Activated CD4-positive, alpha-beta T cell treated with anti-CD3 and anti-CD28 coated beads for 1 hour (primary cell): ENCODE results near the gene RASSF5.
"Not testable (repeated sequence)": the region's sequence is repeated elsewhere in the genome, so short reads cannot be mapped to it uniquely, and the experiment has no call there.

Experiments
- DNase-seq: peaks from one replicate; pipeline ENCODE4 v3.0.0-alpha.2; 2020

The RASSF5 gene

DNA sequence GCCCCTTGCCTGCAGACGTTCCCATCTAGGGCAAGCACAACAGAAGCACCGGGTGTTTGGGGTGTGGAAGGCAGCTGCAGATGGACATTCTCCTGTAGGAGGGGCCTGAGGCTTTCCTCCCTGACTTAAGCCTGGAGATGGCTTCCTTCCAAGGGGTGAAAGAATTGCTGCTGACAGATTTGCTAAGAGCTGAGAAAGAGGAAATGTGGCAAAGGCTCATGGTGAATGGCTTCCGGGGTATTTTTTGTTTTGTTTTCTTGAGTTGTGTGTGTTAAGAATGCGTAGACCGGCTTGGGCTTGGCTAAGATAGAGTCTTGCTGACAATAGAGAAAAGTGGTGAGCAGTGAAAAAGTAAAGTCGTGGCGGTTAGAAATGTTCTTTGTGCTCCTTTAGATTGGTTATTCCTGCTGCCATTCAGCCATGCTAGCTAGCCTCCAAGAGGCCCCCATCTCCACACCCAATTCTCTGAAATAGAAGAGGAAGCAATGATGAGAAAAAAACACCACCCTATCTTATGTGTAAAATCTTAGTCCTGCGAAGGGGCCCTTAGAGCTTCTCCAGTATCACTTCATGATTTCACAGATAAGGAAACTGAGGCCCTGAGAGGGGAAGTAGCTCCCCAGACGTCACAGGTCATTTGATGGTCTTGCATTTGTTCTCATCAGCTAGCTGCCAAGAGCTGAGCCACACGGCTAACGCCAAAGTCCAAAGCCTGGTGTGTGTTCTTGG is 68.0 kb downstream of the RASSF5 start:
- DNase-seq, result no peak

DNA sequence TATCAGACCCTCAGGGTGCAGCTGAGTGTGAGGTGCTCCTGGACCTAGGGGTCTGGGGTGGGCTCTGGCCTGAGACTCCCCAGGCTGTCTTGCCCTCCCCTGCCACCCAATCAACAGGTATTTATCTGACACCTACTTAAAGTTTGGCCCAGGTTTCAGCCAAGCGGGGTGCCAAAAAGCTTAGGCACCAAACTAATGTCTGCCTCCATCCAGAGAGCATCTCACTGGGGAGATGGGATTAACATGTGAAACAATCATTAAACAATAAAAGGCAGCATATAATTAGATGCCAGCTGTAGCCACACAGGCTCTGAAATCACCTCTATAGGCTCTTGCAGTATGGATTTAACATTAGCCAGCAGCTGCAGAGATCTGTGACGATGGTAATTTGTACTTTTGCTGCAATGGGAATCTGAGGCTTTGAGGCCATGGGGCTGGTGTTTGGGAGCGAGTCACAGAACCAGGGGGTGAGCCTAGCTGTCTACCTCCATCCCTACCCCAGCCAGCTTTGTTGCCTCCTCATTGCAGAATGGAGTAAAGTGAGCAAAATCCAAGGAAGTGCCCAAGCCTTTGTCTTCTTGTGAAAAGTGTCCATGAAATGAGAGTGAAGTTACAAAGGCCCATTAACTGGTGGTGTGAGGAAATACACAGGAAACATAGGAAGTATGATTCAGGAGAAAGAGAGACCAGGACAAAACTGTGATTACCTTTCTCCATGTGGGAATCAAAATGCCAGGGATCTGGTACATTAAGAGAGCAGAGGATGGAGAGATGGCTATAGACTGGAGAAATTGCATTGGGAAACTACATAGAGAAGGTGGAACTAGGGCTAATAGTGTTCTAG is 68.8 kb downstream of the RASSF5 start:
- DNase-seq, result no peak

GRCh38 chr1:206577626-206578025 is 70.3 kb downstream of the RASSF5 start:
- no peak for DNase-seq

DNA sequence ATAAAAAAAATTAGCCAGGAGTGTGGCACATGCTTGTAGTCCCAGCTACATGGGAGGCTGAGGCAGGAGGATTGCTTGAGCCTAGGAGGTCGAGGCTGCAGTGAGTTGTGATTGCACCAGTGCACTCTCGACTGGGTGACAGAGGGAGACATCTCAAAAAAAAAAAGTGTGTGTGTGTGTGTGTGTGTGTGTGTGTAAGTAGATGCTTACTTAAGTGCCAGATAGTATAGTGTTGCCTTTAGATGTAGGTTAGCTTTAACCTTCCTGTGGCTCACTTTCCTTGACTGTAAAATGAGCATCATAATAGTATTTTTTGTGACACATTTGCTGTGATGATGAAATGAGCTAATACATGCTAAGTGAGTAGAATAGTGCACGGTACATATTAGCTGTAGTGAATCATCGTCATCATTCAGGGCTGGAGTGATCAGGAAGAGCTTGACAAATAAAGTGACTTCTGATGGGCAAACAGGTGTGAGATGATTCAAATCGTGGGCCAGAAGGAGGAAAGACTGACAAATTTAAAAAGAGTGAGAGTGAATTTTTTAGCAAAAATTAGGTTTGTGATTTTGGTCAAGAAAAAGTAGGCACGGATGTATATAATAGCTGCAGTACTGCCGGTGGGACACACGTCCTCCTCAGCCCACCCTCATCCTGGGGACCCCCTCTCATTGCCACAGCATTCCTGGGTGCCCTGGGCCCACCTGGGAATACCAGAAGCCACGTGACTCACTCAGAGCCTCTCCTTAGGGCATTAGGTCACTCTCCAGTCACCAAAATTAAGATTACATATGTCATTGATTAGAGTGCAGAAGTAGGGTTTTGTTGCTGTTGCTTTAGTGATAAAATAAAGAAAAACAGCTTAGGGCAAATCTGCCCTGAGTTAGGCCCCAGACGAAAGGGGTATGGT is 71.0 kb downstream of the RASSF5 start:
- DNase-seq, result no peak

GRCh38 chr1:206578978-206579374 is 71.6 kb downstream of the RASSF5 start:
- no peak for DNase-seq

DNA sequence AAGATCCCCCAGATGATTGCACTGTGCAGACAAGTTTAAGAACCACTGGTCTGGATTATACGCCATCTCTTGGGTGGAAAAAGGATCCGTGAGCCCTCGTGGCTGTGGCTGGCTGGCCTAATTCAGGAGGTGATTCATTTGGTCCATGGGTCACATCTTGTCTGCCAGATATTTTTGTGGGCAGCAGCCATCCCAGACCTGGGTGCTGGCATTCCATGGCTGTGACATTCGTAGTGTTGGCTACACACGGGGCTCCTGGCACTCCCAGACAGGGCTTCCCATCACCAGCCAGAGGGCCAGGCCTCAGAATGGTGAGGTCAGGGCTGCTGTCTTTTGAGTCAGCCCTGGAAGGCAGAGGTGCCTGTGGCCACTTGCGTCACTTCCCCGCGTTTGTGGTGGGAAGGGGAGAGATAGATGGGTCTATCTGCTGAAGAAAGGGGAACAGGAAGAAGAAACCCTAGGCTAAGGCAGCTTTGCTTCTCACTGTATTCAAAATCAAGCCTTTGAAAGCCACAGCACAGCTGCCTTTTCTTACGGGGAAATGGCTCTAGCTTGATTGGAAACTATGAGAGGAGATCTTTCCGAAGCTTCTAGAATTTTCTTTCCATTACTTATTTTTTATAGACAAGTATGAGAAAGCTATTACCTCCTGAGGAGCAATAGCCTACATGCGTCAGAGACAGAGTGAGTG is 72.6 kb downstream of the RASSF5 start:
- peak; percentile 78 for DNase-seq

DNA sequence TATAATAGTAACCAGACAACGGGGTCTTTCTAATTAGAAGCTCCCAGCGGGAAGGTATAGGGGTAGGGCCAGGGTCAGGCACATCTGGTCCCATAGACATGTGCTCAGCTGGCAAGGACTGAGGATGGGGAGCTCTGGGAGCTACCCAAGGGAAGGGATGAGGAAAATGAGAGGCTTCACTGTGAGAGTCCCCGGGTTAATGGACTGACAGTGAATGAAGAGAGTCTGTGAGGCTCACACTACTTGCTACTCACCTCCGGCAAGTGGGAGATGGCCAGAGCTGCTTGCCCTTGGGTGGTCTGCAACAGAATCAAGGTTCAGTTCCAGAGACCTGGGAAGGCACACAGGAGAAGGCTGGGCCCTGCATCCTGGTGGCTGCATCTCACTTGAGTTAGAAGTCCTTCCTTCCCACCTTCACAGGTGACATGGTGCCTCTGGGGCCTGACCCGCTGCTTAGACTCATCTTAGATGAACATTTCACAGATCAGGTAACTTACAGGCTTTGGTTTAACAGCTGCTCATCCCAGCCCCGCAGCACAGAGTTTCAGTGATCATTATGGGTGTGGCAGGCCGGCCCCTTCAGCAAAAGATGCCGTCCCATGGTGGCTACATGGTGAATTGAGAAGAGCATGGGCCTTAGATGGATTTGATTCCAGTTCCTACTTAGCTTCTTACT is 73.2 kb downstream of the RASSF5 start:
- DNase-seq, result no peak

GRCh38 chr1:206581114-206581497 is 73.8 kb downstream of the RASSF5 start:
- not testable (repeated sequence) for DNase-seq

- peak; percentile 77 for DNase-seq
Observed at GRCh38 chr1:206581571-206581981, 74.2 kb downstream of the RASSF5 start.

DNA sequence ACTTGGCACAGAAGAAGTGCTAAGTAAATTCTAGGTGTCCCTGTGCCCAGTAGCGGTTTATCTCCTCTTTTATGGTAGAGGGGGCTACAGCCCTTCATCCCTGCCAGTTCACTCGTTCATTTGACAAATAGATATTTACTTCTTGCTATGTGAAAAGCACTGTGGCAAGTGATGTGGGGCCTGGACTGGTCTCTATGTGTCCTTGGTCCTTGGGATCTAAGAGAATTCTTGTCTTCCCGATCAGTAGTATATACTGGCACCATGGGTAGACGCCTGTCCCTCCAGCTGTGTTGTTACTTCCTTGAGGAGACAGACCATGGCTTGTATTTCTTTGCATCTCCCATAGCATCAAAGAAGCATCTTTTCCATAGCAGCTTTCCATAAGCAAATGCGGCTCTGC is 75.2 kb downstream of the RASSF5 start:
- DNase-seq, result no peak

DNA sequence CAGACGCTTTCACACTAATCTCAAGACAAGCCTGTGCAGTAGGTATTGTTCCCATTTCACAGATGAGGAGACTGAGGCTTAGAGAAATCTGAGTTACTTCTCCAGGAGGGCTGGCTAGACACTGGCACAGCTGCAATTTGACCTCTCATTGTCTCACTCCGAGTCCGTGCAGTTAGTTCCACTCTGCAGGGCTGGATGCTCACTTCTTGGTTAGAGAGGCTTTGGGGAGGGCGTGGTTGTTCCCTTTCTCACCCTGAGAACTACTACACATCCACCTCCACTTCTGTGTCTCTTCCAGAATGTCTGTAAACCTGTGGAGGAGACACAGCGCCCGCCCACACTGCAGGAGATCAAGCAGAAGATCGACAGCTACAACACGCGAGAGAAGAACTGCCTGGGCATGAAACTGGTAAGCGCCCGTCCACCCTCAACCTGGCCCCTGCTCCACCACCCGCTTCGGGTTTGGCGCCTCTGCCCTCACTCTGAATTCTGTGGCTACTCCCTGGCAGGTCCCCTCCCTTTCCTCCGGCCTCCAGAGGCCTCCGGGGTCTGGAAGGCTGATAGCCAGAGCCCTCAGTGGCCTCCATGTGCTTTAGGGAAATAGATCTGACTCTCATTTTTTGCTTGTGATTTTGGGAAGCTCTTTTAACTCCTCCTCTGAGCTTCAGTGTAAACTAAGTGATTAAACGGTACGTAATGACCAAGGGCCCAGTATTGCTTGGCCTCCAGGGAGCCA is 75.8 kb downstream of the RASSF5 start:
- DNase-seq, result no peak

DNA sequence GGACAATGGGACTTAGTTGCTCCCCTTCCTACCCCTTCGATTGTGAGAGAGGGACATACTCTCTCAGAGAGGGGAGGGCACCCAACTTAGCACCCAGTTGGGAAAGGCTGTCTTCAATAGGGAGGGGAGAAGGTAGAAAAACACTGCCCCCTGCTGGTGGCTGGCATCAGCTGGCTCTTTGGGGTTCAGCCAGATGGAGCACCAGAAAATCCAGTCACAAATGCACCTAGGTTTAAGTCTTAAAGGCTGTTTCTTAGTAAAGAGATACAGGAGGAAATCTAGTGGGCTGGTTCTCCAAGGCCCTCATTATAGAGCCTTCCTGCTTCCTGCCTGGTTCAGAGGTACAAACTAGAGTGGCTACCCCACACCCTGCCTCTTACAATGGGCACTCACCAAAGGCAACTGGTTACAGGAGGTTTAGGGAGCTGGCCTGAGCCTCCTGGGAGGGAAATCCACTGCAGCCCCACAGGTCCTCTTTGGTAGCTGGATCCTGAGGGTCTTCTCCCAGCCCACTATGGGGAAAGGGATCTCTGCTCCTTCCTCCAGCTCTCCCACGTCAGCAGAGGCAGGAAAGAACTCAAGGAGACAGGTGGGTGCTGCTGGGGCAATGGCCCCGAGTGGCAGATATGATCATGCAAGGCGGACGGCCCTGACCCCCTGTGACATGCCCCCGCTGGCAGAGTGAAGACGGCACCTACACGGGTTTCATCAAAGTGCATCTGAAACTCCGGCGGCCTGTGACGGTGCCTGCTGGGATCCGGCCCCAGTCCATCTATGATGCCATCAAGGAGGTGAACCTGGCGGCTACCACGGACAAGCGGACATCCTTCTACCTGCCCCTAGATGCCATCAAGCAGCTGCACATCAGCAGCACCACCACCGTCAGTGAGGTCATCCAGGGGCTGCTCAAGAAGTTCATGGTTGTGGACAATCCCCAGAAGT is 76.6 kb downstream of the RASSF5 start:
- DNase-seq, result peak; percentile 80

DNA sequence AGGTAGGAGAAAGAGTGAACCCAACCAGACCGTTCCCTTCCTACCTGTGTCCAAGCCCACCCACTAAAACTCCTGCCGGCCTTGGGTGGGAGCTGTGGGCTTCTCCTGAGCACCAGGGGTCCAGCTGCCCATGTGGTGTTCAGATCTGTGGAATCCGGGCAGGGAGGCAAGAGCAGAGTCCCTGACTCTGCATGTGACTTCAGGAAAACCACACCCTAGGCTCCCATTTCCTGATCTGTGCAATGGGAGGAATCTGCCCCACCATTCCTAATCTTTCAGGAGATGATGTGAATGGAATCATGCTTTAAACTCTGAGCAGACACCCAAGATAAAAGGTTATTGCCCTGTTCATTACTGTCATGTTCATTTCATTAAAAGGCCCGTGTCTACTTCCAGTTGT is 77.4 kb downstream of the RASSF5 start:
- no peak for DNase-seq

DNA sequence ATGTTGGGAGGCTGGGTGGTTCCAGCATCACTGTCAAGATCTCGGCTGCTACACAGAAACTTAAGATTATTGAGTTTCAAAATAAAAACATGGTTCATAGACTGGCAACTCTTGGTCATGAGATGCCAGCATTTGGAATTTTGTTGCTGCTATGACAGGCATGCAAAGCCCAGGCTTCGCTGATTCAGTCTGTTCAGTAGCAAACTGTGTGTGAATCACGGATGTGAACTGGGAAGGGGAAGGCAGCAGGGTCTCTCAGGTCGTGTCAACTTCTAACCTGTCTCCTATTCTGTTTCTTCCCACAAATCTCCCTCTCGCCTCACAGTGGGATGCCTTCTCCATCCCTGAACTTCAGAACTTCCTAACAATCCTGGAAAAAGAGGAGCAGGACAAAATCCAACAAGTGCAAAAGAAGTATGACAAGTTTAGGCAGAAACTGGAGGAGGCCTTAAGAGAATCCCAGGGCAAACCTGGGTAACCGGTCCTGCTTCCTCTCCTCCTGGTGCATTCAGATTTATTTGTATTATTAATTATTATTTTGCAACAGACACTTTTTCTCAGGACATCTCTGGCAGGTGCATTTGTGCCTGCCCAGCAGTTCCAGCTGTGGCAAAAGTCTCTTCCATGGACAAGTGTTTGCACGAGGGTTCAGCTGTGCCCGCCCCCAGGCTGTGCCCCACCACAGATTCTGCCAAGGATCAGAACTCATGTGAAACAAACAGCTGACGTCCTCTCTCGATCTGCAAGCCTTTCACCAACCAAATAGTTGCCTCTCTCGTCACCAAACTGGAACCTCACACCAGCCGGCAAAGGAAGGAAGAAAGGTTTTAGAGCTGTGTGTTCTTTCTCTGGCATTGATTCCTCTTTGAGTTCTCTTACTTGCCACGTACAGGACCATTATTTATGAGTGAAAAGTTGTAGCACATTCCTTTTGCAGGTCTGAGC is 79.4 kb downstream of the RASSF5 start:
- DNase-seq, result no peak

DNA sequence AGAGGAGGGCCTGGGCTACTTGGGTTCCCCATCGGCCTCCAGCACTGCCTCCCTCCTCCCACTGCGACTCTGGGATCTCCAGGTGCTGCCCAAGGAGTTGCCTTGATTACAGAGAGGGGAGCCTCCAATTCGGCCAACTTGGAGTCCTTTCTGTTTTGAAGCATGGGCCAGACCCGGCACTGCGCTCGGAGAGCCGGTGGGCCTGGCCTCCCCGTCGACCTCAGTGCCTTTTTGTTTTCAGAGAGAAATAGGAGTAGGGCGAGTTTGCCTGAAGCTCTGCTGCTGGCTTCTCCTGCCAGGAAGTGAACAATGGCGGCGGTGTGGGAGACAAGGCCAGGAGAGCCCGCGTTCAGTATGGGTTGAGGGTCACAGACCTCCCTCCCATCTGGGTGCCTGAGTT is 80.6 kb downstream of the RASSF5 start:
- no peak for DNase-seq

- DNase-seq, result no peak
Observed at GRCh38 chr1:206588492-206588891, 81.2 kb downstream of the RASSF5 start.

DNA sequence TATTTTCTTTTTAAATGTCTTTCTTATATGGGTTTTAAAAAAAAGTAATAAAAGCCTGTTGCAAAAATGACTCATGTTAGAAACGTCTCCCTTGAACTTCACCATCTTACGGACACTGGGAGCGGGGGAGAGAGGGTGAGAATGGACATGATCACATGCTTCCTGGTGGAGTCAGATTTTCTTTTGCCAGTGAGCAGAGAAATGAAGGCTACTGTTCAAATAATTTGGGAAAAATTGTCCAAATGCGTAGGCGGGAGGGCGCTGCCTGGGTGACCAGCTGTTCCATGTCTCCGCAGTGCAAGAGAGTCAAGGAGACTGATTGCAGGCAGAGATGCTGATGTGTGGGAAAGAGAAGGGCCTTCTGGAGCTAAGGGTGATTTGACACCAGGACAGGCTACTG is 81.9 kb downstream of the RASSF5 start:
- DNase-seq, result no peak

DNA sequence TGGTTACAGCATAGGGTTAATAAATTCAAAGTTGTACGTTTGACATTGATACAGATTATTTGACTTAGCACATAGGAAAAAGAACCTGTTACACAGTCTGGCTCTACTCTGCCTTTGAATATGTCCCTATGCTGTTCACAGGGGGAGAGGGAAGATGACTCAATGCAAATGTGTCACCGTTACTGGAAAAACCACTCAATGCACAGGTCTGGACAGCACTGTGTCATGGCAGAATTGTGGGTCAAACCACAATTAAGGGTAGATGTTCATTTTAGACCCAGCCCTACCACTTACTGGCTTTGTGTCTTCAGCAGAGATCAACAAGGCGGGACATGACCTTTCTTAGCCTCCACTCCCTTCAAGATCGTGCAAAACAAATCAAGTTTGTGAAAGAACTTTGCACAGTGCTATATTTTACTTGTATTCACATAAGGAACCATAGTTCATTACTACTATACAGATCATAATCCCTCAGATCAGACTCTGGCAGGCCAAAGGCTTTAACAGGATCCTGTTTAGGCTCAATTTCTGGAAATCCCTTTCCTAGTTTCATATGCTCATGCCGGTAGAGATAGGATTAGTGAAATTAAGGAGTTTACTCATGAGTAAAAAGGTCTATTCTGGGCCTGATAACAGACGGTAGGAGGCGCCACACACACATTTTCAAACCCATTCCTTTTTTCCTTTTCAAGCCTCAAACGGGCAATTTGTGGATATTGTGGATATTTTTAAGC is 82.9 kb downstream of the RASSF5 start:
- DNase-seq, result peak; percentile 50
